Fibroblast of skin of abdomen (primary cell): ENCODE results near the gene KYAT1.
A peak's percentile ranks its signal among the peaks of the same experiment; 100 is the strongest.
"Not testable (repeated sequence)": the region's sequence is repeated elsewhere in the genome, so short reads cannot be mapped to it uniquely, and the experiment has no call there.

ENCODE experiments used
- DNase-seq: peaks from one replicate; pipeline ENCODE4 v3.0.0-alpha.2; 2013

Gene KYAT1

DNA sequence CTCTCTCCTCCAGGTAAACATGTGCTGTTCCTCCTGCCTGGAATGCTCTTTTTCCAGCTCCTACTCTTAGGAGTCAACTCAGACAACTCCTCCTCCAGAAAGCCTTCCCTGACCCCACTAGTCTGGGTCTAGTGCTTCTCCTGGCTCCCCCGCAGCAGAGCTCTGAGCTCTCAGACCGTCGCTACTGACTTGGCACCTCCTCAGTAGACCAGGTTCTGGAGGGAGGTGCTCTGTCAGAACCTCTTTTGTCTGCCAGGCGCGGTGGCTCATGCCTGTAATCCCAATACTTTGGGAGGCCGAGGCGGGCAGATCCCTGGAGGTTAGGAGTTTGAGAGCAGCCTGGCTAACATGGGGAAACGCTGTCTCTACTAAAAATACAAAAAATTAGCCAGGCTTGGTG lies 3.6 kb upstream of the KYAT1 start:
- DNase-seq = no peak

DNA sequence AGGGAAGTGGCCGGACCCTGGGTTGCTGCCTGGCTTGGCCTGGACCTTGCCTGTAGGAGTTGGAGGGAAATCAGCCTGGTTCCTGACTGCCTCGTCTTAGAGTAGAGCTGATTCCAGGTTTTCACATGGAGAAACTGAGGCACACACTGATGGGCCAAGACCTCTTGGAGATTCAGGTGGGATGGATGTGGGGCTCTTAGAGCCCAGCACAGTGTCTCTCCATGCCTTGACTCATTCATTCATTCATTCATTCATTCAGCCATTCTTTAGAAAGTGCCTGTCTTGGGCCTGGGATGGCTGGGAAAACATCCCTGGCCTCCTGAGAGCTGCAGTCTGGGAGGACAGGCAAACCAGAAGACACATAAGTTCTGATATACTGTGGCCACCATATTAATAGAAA lies 2.4 kb upstream of the KYAT1 start:
- DNase-seq = no peak

GRCh38 chr9:128882677-128883603 lies 1.2 kb upstream of the KYAT1 start:
- DNase-seq = peak; percentile 29

DNA sequence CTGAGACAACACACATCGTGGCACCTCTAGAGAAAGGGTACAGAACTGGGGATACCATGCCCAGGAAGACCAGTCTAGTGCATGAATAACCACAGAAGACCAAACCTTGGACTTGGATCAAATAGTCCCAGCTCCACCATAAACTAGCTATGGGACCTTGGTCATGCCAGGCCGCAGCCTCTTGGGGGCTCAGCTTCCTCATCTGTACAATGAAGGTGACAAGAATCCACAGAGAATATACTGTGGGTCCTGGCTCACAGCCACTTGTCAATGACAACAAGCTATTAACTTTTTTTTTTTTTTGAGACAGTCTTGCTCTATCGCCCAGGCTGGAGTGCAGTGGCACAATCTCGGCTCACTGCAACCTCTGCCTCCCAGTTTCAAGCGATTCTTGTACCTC lies 3.9 kb downstream of the KYAT1 start:
- no peak for DNase-seq

GRCh38 chr9:128870941-128871265 lies 10.8 kb downstream of the KYAT1 start:
- not testable (repeated sequence) for DNase-seq

DNA sequence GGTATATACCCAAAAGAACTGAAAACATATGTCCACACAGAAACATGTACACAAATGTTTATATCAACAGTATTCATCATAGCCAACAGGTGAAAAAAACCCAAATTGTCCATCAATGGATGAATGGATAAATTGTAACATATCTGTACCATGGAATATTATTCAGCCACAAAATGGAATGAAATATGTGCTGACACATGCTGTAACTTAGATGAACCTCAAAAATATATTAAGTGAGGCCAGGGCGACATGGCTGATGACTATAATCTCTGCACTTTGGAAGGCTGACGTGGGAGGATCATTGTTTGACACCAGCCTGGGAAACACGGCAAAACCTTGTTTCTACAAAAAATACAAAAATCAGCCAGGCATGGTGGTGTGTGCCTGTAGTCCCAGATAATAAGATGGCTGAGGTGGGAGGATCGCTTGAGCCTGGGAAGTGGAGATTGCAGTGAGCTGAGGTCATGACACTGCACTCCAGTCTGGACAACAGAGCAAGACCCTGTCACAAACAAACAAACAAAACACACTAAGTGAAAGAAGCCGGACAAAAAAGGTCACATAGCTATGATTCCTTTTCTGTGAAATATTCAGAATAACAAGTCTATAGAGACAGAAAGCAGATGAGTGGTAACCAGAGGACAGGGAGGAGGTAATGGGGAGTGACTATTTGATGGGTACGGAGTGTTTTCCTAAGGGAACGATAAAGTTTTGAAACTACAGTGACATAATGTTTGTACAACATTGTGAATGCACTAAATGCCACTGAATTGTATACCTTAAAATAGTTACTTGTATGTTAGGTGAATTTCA lies 11.4 kb downstream of the KYAT1 start:
- DNase-seq = no peak

DNA sequence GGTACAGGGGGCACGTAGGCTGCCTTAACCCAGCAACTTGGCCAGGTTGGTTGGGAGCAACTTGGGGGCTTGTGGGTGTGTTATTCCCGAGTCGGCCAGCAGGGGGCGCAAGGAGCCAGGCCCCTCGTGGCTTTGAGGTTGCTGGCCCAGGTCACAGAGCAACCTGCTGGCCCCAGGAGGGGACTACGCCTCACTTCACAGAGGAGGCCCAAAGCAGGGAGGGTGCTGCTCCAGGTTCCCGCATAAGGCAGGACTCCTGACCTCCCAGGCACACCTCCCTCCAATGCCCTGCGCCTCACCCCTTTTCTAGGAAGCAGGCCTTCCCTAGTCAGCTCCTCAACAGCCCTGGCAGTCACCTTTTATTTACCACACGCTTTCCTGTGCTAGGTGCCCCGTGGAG lies 18.1 kb downstream of the KYAT1 start:
- DNase-seq = peak; percentile 44

DNA sequence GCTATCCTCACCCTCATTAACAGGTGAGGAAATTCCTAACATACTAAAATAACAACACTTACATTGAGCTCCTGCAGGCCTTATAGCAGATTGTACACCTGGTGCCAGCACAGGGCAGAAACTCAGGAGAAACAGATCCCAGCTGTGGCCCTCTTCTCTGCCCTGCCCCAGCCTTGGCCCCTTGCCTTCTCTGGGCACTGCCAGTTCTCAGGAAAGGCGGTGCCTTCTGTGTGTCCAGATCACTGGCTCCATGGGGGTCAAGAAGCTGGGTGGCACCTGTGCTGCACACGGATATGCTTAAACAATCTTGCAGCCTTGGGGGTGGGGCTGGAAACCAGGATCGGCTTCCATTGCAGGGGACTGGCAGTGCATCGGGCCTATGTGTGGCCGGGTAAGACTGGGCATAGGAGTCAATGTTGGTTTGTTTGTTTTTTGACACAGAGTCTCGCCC lies 19.3 kb downstream of the KYAT1 start:
- no peak for DNase-seq

GRCh38 chr9:128861501-128861900 lies 20.2 kb downstream of the KYAT1 start:
- DNase-seq = no peak

DNA sequence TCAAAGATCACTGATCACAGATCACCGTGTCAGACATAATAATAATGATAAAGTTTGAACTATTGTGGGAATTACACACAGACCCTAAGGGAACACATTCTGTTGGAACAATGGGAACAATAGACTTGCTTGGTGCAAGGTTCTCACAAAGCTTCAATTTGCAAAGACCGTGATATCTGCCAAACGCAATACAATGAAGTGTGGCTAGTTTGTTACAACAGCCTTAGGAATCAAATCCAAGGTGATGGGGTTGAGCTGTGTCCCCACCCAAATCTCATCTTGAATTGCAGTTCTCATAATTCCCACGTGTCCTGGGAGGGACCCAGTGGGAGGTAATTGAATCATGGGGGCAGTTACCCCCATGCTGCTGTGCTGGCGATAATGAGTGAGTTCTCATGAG lies 20.8 kb downstream of the KYAT1 start:
- no peak for DNase-seq

DNA sequence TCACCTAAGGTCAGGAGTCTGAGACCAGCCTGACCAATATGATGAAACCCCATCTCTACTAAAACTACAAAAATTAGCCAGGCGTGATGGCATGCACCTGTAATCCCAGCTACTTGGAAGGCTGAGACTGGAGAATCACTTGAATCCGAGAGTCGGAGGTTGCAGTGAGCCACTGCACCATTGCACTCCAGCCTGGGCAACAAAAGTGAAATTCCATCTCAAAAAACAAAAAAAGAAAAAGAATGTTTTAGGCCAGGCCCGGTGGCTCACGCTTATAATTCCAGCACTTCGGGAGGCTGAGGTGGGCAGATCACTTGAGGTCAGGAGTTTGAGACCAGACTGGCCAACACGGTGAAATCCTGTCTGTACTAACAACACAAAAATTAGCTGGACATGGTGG lies 23.3 kb downstream of the KYAT1 start:
- not testable (repeated sequence) for DNase-seq

DNA sequence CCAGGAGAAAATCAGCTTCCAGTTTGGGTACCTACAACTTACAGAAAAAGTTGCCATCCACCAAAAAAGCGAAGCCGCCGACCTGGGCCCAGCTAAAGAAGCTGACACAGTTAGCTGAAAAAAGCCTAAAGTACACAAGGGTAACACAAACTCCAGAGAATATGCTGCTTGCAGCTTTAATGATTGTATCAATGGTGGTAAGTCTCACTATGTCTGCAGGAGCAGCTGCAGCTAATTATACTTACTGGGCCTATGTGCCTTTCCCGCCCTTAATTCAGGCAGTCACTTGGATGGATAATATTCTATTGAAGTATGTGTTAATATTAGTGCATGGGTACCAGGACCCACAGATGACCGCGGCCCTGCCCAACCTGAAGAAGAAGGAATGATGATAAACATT lies 27.3 kb downstream of the KYAT1 start:
- DNase-seq = not testable (repeated sequence)

DNA sequence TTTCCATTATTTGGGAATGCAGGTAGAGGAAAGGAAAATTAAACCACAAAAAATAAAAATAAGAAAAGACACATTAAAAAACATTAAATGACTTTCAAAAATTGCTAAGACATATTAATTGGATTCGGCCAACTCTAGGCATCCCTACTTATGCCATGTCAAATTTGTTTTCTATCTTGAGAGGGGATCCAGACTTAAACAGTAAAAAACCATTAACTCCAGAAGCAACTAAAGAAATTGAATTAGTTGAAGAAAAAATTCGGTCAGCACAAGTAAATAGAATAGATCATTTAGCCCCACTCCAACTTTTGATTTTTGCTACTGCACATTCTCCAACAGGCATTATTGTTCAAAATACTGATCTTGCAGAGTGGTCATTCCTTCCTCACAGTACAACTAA lies 29.1 kb downstream of the KYAT1 start:
- not testable (repeated sequence) for DNase-seq

GRCh38 chr9:128851779-128852600 lies 29.8 kb downstream of the KYAT1 start:
- peak; percentile 10 for DNase-seq

GRCh38 chr9:128851024-128851423 lies 30.7 kb downstream of the KYAT1 start:
- not testable (repeated sequence) for DNase-seq

DNA sequence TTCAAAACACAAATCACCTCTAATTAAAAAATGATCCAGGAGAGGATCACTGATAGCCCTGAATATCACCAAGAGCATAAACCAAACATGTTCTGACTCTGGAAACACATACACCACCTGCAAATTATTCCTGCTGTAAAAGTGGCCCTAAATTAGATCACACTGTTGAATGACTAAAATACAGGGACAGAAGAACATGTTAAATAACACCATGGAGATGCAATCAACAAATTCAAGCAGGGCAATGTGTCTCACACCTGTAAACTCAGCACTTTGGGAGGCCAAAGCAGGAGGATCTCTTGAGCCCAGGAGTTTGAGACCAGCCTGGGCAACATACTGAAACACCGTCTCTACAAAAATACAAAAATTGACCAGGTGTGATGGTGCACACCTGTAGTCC lies 33.9 kb downstream of the KYAT1 start:
- DNase-seq = no peak

- no peak for DNase-seq
Measured at GRCh38 chr9:128846680-128847030, 35.1 kb downstream of the KYAT1 start.

DNA sequence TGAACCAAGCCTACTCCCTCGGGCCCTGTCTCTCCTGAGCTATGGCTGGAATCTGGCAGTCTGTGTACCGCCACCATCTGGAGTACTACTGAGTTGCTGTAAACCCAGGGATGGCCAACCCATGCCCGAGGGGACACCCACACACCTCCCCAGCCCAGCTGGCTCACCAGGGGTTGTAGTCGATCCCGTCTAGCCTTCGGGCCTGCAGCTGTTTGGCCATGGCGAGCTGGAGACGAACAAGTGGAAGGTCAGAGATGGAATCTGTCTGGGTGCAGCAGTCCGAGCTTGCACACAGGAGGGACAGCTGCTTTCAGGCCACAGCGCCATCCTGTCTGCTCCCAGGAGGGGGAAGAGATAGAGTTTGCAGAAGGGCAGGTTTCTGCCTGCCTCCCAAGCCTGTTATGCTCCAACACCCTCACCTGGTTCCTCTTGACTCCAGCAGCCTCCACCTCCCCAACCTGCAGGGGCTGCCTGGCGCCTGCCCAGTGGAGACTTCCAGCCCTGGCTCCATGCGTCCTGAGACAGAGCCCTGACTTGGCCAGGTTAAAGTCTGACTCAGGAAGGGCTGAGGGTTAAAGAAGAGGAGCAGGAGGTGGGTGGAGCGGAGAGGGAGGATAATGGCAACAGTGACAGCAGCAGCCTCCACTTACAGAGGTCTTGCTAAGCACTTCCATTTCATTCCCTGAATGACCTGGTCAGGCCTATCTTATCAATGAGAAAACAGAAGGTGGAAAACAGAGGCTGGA lies 36.4 kb downstream of the KYAT1 start:
- DNase-seq = no peak

DNA sequence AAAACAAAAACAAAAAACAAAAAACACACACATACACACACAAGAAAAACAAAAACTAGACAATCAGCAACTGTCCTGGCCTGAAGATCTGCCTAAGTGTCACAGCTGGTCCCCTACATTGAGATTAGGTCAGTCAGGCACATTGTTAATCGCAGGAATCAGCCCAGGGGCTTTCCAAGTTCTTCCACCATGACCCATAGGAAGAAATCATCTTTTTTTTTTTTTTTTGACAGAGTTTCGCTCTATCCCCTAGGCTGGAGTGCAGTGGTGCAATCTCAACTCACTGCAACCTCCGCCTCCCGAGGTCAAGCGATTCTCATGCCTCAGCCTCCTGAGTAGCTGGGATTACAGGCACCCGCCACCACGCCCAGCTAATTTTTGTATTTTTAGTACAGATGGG lies 38.6 kb downstream of the KYAT1 start:
- not testable (repeated sequence) for DNase-seq

DNA sequence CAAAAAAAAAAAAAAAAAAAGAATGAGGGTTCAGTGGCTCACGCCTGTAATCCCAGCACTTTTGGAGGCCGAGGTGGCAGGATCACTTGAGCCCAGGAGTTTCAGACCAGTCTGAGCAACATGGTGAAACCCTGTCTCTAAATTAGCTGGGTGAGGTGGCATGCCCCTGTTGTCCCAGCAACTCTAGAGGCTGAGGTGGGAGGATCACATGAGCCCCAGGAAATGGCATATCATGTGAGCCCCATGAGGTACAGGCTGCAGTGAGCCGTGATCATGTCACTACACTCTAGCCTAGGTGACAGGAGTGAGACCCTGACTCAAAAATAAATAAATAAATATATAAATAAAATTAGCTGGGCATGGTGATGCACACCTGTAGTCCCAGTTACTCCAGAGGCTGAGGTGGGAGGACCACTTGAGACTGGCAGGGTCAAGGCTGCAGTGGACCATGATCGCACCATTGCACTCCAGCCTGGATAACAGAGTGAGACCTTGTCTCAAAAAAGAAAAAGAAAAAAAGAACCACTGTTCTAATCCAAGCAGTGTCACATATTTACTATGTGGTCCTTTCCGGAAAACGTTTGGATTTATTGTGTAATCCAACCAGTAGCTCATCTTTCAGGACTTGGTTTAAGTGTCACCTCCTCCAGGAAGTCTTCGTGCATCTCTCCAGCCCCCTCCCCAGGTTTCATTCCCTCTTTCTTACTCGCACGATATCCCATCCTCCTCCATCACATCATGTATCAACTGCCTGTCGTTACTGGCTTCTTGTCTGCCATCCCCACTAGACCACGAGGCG lies 39.9 kb downstream of the KYAT1 start:
- DNase-seq = no peak

DNA sequence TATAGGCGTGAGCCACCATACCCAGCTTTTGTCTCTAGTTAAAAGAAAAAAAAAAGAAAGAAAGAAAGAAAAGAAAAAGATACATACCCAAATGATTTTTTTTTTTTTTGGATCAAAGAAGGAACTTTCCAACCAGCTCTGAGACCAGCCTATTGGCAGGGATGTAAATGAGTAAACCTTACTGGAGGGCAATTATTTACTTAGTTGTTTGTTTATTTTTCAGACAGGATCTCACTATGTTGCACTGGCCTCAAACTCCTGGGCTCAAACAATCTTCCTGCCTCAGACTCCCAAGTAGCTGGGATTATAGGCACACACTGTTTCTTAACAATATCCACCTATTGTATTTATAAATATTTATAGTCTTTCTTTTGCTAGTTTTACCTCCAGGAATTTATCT lies 41.2 kb downstream of the KYAT1 start:
- no peak for DNase-seq
